NCI-H2081 treated with DMSO at 0.1 percent for 48 hours (cell line): ENCODE data around the gene GALNT10.

Experiments used
- DNase-seq: peaks from one replicate; lab custom pipeline; 2025; lab: John Stamatoyannopoulos, UW

GALNT10 gene

GRCh38 chr5:154324033-154324432 lies 133.5 kb downstream of the GALNT10 start:
- no peak for DNase-seq

DNA sequence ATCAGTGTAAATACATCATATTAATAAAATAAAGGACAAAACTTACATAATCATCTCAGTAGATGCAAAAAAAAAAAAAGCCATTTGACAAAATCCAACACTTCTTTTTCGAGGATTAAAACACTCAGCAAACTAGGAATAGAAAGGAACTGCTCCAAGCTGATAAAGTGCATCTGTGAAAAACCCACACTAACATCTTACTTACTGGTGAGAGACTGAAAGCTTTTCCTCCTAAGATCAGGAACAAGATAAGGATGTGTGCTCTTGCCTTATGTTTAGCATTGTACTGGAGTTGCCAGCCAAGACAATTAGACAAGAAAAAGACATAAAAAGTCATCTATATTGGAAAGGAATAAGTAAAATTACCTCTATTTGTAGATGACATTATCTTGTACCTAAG lies 135.0 kb downstream of the GALNT10 start:
- DNase-seq: no peak

DNA sequence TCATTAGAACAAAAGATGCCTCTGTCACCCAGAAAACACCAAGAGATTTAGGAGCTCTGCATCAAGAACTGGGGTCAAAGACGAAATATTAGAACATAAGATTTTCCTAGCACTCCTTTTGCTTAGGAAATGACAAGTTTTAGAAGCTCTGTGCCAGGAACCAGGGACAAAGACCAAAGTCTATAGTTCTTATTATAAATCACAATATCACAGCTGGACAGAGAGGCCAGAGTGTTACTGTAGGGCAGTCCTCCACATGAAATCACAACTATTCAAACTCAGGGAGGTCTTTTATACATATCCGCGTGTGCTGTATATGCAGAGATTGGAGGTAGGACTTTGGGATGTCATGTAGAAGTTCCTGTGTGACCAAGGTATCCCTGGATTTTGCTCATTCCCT lies 138.5 kb downstream of the GALNT10 start:
- DNase-seq: no peak

- DNase-seq: no peak
Measured at GRCh38 chr5:154329519-154330040, 139.0 kb downstream of the GALNT10 start.

- no peak for DNase-seq
Measured at GRCh38 chr5:154330097-154330667, 139.6 kb downstream of the GALNT10 start.

DNA sequence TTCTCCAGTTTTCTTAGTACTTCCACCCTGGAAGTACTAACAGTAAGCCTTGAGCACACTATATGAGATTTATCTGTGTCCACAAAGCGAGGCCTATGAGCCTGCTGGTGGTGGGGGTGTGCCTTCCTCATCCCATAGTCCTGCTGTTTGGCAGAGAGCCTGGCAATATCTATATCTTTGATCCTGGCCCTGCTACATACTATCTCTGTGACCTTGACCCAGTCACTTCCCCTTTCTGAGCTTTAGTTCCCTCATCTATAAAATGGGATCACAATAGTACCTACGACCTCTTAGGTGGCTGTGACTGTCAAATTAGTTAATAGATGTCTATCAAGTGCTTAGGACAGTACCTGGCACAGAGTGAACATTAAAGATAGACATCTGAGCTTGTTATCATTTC lies 140.7 kb downstream of the GALNT10 start:
- DNase-seq: no peak

- DNase-seq: no peak
Measured at GRCh38 chr5:154331924-154332323, 141.4 kb downstream of the GALNT10 start.

GRCh38 chr5:154332451-154332850 lies 141.9 kb downstream of the GALNT10 start:
- no peak for DNase-seq

DNA sequence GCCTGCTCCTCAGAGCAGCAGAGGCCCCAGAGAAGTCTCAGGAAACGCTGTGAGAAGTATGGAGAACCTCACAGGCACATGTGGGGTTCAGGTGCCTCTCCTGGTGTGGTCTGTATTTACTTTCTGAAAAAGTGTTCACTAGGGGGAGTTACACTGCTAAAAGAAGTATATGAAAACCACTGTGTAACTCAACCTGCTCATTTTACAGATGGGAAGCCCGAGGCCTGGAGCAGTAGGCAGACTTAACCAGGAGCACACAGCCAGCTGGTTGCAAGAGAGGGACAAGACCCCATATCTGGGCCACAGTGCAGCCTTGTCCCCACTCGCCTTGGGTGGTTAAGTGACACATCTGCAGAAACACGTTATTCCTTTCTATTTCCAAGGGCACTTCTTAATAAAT lies 142.5 kb downstream of the GALNT10 start:
- no peak for DNase-seq

DNA sequence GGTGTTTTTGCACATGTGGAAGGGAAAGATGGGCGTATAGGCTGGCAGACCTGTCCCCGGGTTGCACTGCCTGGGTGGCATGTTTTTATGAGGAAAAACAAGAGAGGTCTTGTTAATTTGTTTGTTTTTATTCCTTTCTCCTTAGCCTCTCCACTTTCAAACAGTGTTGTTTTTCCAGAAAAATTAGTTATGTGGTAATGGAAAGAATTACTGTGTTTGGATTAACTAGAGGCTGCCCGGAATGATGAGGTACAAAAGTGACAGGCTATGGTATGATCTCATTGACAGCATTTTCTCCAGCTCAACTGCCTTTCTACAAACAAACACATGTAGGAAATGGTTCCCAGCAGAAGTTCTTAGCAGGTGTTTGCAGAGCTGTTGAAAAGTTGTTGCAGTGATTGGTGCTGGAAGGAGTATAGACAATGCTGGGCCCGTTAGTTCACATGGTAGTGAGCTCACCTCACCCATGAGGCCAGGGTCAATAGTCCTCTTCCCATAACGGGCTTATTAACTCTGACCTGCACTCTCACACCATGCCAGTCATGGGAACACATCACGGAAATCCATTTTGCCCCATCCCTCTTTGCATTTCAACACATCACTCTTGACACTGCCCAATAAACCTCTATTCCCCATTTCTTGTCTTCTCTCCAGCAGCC lies 144.0 kb downstream of the GALNT10 start:
- DNase-seq: no peak

- no peak for DNase-seq
Measured at GRCh38 chr5:154335065-154335448, 144.5 kb downstream of the GALNT10 start.

GRCh38 chr5:154341620-154342019 lies 151.1 kb downstream of the GALNT10 start:
- DNase-seq: no peak

- no peak for DNase-seq
Measured at GRCh38 chr5:154342211-154342610, 151.7 kb downstream of the GALNT10 start.

DNA sequence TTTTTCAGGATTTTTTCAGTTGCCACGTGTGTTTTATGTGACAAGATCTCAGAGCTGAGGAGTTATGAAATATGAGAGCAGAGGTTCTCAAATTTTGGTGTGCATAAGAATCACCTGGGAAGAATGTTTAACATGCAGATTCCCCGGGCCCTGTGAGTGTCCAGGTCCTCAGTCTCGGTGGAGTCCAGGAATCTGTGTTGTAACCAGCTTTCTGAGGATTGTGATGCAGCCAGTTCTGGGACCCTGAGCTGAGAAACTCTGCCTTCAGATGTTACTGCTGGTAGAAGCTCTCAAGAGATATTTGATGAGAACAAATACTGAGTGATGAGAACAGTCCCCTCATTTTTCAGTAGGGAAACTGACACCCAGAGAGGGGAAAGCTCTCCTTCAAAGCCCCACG lies 152.4 kb downstream of the GALNT10 start:
- no peak for DNase-seq

- DNase-seq: no peak
Measured at GRCh38 chr5:154344461-154344860, 153.9 kb downstream of the GALNT10 start.

- no peak for DNase-seq
Measured at GRCh38 chr5:154345255-154345952, 154.9 kb downstream of the GALNT10 start.

DNA sequence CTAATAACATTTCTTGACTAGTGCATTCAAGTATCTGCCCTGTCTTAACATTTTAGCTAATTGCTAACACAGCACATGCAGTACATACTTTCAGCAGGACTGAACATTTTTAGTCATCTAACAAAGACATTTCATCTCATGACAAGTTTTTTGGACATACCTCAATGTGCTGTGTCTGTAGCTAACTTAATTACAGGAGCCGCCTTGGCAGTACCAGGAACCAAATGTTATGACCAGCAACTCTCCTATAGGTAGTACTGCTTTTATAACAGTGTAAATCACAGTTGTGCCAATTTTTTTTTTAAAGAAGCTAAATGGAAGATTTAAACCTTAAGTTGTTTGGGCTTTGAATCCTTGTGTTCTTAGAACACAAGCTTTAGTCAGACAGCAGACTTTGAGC lies 155.9 kb downstream of the GALNT10 start:
- DNase-seq: no peak

- DNase-seq: no peak
Measured at GRCh38 chr5:154349626-154350264, 159.2 kb downstream of the GALNT10 start.

DNA sequence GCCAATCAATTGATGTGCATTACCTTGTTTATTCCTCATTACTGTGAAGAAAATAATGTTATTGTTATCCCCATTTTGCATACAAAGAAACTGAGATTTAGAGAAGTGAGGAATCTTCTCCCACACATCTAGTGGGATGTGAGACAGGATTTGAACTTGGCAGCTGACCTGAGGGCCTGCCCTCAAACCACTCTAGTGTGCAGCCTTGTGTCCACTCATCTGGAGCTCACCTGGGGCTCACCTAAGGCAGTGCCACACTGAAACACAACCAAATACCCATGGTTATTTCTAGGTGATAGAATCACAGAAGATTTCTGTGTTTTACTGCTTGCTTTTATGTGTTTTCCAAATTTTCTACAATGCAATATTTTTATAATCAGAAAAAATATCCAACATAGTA lies 160.6 kb downstream of the GALNT10 start:
- no peak for DNase-seq

- no peak for DNase-seq
Measured at GRCh38 chr5:154351566-154351965, 161.0 kb downstream of the GALNT10 start.

DNA sequence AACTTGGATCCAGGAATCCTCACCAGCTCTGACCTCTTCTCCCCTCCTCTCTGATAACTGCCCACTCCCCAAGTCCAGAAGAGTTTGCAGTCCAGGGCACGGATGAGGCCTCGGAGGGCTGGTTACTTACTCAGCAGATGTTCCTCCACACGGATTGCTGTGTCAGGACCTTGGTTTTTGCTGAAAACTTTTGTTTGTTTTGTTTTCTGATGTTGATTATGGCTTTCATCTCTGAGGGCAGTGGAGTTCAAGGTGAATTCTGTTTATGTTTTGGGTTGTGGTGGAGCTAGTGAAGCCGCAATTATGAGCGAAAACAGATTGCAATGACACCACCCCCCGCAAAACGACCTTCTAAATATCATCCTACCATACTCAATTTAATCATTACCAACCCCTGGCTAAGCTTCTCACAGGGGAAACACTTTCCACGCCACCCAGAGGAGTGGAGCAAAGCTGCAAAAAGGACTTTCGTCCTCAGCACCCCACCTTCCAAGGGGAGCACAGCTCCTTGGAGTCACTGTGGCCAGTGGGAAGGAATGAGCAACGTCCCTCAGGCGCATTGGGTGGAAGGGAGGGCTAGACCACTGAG lies 162.5 kb downstream of the GALNT10 start:
- DNase-seq: no peak

DNA sequence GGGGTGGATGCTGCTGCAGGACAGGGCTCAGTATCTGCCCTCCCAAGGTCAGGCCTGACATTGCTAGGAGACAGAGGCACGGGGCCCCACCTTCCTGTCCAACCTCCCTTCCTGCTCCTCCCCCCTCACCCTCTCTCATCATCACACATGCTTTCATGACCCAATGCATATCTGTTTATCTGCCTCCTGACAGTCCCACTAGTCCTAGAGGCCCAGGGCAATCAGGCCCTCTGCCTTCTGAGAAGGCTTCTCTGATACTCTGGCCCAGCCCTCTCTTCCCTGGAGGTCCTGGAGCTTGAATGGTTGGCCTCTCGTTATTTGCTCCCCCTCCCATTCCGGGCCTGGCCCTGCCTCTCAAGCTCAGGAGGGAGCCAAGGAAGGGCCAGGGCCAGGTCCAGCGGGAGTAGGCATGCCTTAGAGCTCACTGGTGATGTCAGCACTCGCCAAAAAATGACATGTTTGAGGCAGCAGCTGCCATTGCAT lies 164.6 kb downstream of the GALNT10 start:
- no peak for DNase-seq
